ENCODE measurements around the gene PDE11A.

DNA sequence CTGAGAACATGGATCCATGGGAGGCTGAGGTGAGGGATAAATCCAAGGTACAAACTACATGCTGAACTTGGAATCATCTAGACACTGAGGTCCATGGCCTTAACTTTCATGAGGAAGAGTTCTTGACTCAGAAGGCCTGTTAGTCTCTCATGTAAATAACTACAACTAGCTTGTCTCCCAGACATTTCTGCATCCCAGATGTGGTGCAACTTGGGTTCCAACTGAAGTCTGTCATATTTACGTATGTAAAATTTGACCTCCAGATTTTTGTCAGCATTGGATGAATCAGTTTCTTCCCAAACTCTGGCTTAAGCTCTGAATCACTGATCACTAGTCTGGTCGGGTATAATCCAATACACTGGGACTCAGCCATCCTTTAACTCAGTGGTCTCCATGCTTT lies 306.9 kb downstream of the PDE11A start:
- TF ChIP-seq POLR2A (IDR thresholded peaks at IDR 0.05): no peak
- TF ChIP-seq, protein P1, sequence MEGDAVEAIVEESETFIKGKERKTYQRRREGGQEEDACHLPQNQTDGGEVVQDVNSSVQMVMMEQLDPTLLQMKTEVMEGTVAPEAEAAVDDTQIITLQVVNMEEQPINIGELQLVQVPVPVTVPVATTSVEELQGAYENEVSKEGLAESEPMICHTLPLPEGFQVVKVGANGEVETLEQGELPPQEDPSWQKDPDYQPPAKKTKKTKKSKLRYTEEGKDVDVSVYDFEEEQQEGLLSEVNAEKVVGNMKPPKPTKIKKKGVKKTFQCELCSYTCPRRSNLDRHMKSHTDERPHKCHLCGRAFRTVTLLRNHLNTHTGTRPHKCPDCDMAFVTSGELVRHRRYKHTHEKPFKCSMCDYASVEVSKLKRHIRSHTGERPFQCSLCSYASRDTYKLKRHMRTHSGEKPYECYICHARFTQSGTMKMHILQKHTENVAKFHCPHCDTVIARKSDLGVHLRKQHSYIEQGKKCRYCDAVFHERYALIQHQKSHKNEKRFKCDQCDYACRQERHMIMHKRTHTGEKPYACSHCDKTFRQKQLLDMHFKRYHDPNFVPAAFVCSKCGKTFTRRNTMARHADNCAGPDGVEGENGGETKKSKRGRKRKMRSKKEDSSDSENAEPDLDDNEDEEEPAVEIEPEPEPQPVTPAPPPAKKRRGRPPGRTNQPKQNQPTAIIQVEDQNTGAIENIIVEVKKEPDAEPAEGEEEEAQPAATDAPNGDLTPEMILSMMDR (IDR thresholded peaks at IDR 0.05 in 4 of 5, conservative IDR thresholded peaks at IDR 0.05 in 1 of 5): no peak
